Endometrium (tissue), 2 donors: Measurements from ENCODE around the gene CDC45.
A peak's percentile ranks its signal among the peaks of the same experiment; 100 is the strongest.
"Not testable (repeated sequence)": the region's sequence is repeated elsewhere in the genome, so short reads cannot be mapped to it uniquely, and the experiment has no call there.

Source experiments
- FAIRE-seq: peaks from 2 replicates; lab custom pipeline; 2012; peaks lifted over from hg19 to GRCh38; lab: Jason Lieb, UNC
- donor health status: control.
- donor health status: control.

CDC45 gene, protein sequence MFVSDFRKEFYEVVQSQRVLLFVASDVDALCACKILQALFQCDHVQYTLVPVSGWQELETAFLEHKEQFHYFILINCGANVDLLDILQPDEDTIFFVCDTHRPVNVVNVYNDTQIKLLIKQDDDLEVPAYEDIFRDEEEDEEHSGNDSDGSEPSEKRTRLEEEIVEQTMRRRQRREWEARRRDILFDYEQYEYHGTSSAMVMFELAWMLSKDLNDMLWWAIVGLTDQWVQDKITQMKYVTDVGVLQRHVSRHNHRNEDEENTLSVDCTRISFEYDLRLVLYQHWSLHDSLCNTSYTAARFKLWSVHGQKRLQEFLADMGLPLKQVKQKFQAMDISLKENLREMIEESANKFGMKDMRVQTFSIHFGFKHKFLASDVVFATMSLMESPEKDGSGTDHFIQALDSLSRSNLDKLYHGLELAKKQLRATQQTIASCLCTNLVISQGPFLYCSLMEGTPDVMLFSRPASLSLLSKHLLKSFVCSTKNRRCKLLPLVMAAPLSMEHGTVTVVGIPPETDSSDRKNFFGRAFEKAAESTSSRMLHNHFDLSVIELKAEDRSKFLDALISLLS

GRCh38 chr22:19479355-19480172 is at the start of gene CDC45:
Gene CDC45, plus strand, starts transcription at chr22:19479920. Its CDS starts 49 bp downstream, at chr22:19479969.
- peak; percentile 96 for FAIRE-seq

- no peak for FAIRE-seq
Observed at GRCh38 chr22:19429950-19430889, 49.5 kb upstream of the CDC45 start.

- FAIRE-seq: no peak
Observed at GRCh38 chr22:19430890-19431541, 48.7 kb upstream of the CDC45 start.

DNA sequence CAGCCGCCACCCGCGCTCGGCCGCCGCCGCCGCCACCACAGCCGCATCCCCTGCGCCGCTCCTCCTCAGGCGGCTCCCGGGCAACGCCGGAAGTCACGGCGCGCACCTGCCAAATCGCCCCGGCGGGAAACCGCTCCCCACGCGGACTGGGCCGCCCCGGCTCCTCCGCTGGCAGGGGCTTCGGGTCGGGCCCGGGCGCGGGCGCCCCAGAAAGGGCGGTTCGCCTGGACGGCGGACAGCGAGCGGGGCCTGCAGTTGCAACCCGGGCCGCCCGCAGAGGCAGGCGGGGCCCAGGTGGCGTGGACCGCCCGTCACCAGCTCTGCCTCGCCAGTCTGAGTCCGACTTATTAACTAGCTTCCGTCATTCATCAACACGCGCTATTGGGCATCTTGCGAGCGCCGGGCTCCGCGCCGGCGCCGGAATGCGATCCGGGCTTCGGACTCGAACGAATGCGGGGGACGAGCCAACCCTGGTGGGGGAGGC is 48.0 kb upstream of the CDC45 start, which contains the start of gene HIRA:
Gene HIRA, minus strand, starts transcription at position 85 of the 484 bp plus-strand sequence. CDS start 257 bp downstream, outside the sequence.
- no peak for FAIRE-seq

DNA sequence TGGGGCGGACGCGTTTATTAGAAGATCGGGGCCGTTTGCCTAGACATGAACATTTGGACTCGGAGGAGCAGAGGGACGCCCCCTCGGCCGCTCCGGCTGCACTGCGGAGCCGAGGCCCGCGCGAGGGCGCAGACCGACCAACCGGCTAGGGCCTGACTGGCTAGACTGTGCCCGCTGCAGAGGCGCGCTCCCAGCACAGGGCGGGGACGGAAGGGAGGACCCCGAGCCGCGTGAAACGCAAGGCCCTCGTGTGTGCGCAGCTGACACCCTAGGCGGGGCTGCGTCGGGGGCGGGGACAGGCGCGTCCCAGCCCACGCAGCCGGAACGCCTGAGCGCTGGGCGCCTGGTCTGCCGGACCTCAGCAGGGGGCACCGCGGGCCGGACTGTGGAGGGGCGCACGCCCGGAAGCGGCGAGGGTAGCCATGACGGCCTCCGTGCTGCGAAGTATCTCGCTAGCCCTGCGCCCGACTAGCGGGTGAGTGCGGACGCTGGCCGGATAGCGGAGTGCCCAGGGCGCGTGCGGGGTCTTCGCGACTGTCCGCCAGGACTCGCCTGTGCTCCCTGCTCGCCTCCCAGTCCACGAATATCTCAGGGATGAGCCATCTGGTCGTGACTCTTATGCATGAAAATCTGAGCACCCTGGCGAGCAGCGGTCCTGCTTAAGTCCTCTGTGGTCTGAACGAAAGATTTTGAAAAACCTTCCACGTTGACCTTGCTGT is 47.4 kb upstream of the CDC45 start, which contains the start of gene MRPL40:
Gene MRPL40, plus strand, starts transcription at position 413 of the 719 bp plus-strand sequence. Its CDS starts 10 bp downstream, at position 423.
- no peak for FAIRE-seq

DNA sequence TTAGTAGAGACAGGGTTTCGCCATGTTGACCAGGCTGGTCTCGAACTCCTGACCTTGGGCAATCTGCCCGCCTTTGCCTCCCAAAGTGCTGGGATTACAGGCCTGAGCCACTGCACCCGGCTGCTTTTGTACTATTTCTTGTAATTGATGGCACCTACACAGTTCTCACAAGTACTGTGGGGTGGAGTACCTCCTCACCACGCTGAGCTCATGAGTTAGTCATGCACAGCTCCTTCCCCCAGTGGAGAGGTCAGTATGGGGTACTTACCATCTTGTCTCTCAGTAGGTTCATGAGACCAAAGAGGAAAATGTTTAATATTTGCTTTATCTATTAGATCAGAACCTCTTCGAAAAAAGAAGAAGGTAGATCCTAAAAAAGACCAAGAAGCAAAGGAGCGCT is 45.3 kb upstream of the CDC45 start:
- FAIRE-seq: no peak

- no peak for FAIRE-seq
Observed at GRCh38 chr22:19434829-19435580, 44.7 kb upstream of the CDC45 start.

DNA sequence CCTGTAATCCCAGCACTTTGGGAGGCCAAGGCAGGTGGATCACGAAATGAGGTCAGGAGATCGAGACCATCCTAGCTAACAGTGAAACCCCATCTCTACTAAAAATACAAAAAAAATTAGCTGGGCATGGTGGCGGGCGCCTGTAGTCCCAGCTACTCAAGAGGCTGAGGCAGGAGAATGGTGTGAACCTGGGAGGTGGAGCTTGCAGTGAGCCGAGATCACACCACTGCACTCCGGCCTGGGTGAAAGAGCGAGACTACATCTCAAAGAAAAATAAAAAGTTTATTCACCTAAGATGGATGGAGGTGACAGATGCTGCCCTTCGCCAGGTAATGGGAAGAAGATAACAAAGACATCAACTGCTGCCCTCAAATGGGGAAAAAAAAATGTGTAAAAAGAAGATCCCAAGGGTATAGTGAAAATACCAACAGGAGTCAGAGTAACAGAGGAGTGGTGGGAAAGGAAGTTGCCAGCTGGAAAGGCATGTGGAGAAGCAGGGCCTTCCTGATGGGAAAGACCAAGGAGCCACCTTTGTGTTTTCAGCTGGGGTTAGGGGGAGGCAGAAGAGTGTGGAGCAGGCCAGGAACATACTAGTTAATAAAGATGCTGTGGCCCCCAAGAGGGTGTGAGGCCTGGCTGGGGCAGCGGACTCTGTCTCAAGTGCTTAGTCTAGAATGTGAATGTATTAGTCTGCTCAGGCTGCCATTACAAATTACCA is 43.1 kb upstream of the CDC45 start:
- not testable (repeated sequence) for FAIRE-seq

DNA sequence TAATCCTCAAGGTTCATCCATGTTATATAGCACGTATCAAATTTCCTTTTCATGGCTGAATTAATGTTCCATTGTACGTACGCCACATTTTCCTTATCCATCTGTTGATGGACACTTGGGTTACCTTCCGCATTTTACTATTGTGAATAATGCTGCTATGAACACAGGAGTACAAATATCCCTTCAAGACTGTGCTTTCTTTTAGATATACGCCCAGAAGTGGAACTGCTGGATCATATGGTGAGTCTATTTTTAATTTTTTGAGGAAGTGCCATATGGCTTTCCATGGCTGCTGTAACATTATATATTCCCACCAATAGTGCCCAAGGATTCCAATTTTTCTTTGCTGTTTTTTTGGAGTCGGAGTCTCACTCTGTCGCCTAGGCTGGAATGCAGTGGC is 41.4 kb upstream of the CDC45 start:
- no peak for FAIRE-seq

DNA sequence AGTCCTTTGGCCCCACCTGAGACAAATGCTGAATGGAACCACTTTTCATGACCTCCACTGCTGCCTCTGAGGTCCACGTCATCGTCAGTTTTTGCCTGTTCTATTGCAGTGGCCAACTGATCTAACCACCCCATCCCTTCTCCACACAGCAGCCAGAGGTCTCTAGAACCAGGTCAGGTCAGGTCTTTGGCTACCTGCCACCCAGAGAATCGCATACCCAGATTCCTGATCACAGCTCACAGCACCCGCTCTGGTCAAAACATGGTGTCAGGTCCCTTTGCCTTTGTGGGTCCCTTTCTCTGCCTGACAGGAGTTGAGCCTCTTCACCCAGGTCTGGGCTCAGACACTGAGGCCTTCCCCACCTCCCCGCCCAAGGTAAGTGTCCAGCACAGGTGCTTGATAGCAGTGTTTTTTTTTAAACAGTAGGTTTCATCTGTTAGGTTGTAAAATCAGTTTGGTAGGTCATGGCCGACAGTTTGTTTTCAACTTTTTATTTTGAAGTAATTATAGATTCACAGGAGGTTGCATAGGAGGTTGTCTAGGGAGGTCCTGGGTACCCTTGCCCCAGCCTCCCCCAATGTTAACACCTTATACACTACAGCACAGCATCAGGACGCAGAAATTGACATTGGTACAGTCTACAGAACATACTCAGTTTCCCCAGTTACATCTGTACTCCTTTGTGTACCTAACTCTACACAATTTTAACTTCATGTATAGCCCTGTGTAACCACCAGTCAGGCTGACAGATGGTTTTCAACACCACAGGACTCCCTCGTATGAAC is 39.1 kb upstream of the CDC45 start:
- no peak for FAIRE-seq

DNA sequence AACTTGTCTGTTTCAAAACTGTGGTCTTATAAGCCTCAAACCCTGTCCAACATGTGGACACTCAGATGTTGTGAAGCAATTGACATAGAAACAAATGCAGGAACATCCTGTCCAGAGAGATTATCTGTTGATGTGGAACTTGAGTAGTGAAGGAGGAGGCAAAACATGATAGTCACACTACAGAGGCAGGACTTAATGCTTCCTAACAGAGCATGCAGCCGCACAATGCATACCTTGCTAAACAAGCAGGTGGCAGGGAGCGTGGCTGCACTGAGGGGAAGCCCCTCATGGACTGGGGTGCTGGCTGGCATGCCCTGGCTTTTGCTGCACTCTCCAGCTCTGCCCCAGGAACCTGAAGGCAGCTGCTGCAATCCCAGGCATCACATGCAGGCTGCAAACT is 37.6 kb upstream of the CDC45 start:
- FAIRE-seq: no peak

DNA sequence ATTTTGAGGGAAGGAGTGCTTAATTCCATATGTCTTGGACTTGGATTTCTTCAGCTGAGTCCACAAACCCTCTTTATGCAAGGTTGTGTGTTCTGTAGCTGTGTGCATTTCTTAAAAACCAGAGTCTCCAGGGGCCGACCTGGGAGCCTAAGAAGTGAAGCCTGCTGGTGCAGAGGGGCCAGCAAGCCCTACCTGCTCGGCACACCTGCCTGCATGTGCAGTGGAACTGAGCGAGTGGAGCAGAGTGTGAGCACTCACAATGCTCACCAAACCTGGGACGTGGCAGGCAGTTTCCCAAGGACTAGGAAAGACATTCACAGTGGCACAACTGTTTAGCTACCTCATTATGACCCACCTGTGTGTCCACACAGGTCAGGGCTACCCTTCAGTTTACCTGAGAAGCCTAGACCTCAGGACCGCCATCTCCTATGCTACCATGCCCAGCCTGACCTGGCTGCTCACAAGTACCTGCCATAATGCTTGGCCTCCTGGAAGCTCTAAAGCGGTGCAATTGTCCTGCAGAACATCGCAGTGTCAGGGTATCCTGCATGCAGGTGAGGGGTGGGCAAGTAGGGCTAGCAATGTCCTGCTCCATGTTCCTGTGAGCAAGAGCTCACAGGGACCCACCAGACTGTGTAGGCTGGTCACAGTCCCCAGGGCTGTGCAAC is 36.0 kb upstream of the CDC45 start:
- no peak for FAIRE-seq

DNA sequence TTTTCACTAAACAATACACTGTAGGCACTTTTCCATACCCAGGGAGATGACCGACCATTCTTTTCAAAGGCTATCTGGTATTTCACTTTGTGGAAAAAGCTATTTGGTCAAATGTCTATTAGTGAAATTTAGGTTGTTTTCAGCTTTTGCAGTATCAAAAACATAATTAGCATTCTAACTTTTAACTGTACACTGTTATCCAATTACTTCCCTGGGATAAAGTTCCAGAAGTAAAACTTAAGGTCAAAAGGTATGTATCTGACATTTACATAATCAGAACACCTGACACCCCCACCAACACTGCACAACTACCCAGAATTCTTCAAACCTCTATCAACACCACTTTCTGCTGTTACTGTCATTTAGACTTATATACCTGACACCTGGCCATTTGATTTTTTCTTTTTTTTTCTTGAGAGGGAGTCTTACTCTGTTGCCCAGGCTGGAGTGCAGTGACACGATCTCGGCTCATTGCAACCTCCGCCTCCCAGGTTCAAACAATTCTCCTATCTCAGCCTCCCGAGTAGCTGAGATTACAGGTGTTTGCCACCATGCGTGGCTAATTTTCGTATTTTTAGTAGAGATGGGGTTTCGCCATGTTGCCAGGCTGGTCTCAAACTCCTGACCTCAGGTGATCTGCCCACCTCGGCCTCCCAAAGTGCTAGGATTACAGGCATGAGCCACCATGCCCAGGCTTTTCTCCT is 34.3 kb upstream of the CDC45 start:
- FAIRE-seq: not testable (repeated sequence)

DNA sequence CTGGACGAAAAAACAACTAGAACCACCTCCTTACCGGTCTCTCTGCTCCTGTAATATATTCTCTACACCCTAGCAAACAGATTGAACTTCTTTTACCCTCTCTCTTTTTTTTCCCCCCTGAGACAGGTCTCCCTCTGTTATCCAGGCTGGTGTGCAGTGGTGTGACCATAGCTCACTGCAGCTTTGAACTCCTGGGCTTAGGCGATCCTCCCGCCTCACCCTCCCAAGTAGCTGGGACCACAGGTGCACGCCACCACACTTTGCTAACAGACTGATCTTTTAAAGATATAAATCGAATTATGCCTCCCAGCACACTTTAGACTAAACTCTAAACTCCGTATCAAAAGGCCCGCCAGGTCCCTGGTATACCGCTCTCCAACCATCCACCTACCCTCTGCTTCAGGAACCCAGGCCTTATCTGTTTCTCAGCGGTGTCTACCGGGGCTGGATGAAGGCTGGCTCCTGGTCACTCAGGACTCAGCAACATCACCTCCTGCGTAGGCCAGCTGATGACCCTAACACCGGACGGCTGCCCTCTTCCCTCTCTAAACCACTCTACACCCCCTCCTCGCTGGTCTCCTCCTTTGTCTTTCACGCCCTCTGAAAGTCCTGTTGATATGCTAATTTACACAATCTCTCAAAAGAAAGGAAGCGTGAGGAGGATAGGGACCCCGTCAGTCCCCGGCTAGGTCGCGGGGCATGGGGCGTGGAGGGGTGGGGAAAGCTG is 33.0 kb upstream of the CDC45 start:
- FAIRE-seq: no peak

- peak; percentile 54 for FAIRE-seq
Observed at GRCh38 chr22:19447330-19448075, 32.2 kb upstream of the CDC45 start, which contains the start of gene C22orf39. Gene C22orf39, minus strand, starts transcription at chr22:19447711. Its CDS starts 23 bp downstream, at chr22:19447688.
